Calu3 (cell line): ENCODE measurements around the gene KIF1B. TPM values are rescaled to one million over a fixed set of nuclear protein-coding genes. Genes with fewer than 3 reads are reported as not detected.
A peak's percentile ranks its signal among the peaks of the same experiment; 100 is the strongest.

Experiments used
- BruUV-seq: library from RNA; stranded (reverse); fragments of 400-500 nt; replicated peaks from 2 replicates; lab custom pipeline; 2021; lab: Mats Ljungman, UMichigan
- CTCF ChIA-PET: fragments of 300-600 bp; sonication (Branson Sonifier 250); formaldehyde crosslinking; loops from one replicate; lab custom pipeline; 2022; ENCODE audit warnings: antibody characterized with exemption; lab: Charles Lee
- DNase-seq: peaks from one replicate; pipeline ENCODE4 v3.0.0; 2022
- H3K27ac Mint-ChIP-seq: one replicate; pipeline ENCODE4 v1.8.0; 2022; ENCODE audit warnings: mixed read lengths; ENCODE audit not compliant: unreplicated experiment
- H3K27me3 Mint-ChIP-seq: one replicate; pipeline ENCODE4 v1.8.0; 2022; ENCODE audit warnings: mixed read lengths; ENCODE audit not compliant: unreplicated experiment
- H3K36me3 Mint-ChIP-seq: one replicate; pipeline ENCODE4 v1.8.0; 2022; ENCODE audit warnings: mild to moderate bottlenecking, moderate library complexity, mixed read lengths; ENCODE audit not compliant: insufficient read depth, unreplicated experiment
- H3K4me1 Mint-ChIP-seq: one replicate; pipeline ENCODE4 v1.8.0; 2022; ENCODE audit warnings: mild to moderate bottlenecking, low read depth, mixed read lengths; ENCODE audit not compliant: unreplicated experiment
- H3K4me3 Mint-ChIP-seq: one replicate; pipeline ENCODE4 v1.8.0; 2022; ENCODE audit warnings: mild to moderate bottlenecking, low read depth, moderate library complexity, mixed read lengths; ENCODE audit not compliant: unreplicated experiment
- H3K9me3 Mint-ChIP-seq: one replicate; pipeline ENCODE4 v1.8.0; 2022; ENCODE audit warnings: low read depth, mixed read lengths; ENCODE audit not compliant: unreplicated experiment
- CTCF ChIP-seq: fragments of 200-600 bp; IDR thresholded peaks from one replicate; pipeline ENCODE4 v1.8.0; 2022; ENCODE audit warnings: antibody characterized with exemption; ENCODE audit not compliant: unreplicated experiment
- intact Hi-C: fragments of 100-400 bp; cut with micrococcal nuclease; formaldehyde crosslinking; loops from one replicate; pipeline ENCODE4 v1.10.0; 2022; ENCODE audit not compliant: unreplicated experiment
- total RNA-seq: library from RNA; stranded (reverse); gene quantifications from 2 replicates; pipeline ENCODE4 v1.2.3, GENCODE V29; 2022

Gene KIF1B
- total RNA-seq, 1 experiment from 2014 or later, result 17.1 TPM

- CTCF ChIA-PET, result interaction anchor here (0.5 kb wide), 1 partner anchor 426 kb away, joined by 6 read pairs; no protein-coding TSS in a partner anchor
- H3K27me3 Mint-ChIP-seq, result no peaks in the 10 kb centered on the region
- no peak for TF ChIP-seq CTCF
- peak; percentile 8 for DNase-seq
- BruUV-seq, result no TSS peak
- H3K4me1 Mint-ChIP-seq, result no peaks in the 10 kb centered on the region
- no peak overlapping the region for H3K4me3 Mint-ChIP-seq
- no peaks in the 10 kb centered on the region for H3K9me3 Mint-ChIP-seq
- peaks cover 4% of the 10 kb centered on the region for H3K36me3 Mint-ChIP-seq
- intact Hi-C loops, result no loop called here
- H3K27ac Mint-ChIP-seq, result no peak overlapping the region
Observed at GRCh38 chr1:10339815-10340214, 129.4 kb downstream of the KIF1B start.

GRCh38 chr1:10340930-10341590, 130.7 kb downstream of the KIF1B start:
- DNase-seq, result no peak
- no TSS peak for BruUV-seq
- peaks cover 4% of the 10 kb centered on the region for H3K36me3 Mint-ChIP-seq

GRCh38 chr1:10347109-10347508, 136.7 kb downstream of the KIF1B start:
- no peak overlapping the region for H3K4me3 Mint-ChIP-seq
- no TSS peak for BruUV-seq
- H3K36me3 Mint-ChIP-seq, result peaks cover 5% of the 10 kb centered on the region
- DNase-seq, result no peak
- no peak overlapping the region for H3K27ac Mint-ChIP-seq
- CTCF ChIA-PET, result no interaction called here
- H3K4me1 Mint-ChIP-seq, result no peaks in the 10 kb centered on the region
- intact Hi-C loops, result no loop called here
- no peak for TF ChIP-seq CTCF
- H3K9me3 Mint-ChIP-seq, result no peaks in the 10 kb centered on the region
- no peaks in the 10 kb centered on the region for H3K27me3 Mint-ChIP-seq

More at GRCh38 chr1:10340930-10341590, 130.7 kb downstream of the KIF1B start:
- Mint-ChIP-seq H3K9me3 (no peaks in the 10 kb centered on the region), H3K4me3 (no peak overlapping the region), H3K4me1 (no peaks in the 10 kb centered on the region), H3K27me3 (no peaks in the 10 kb centered on the region), H3K27ac (no peak overlapping the region)
- no peak for TF ChIP-seq CTCF
- intact Hi-C loops, result no loop called here
- CTCF ChIA-PET, result no interaction called here

GRCh38 chr1:10353282-10353681, 142.9 kb downstream of the KIF1B start:
- no peak for TF ChIP-seq CTCF
- intact Hi-C loops, result no loop called here
- CTCF ChIA-PET, result no interaction called here
- H3K9me3 Mint-ChIP-seq, result no peaks in the 10 kb centered on the region
- DNase-seq, result no peak
- H3K4me3 Mint-ChIP-seq, result no peak overlapping the region
- no peak overlapping the region for H3K27ac Mint-ChIP-seq
- H3K4me1 Mint-ChIP-seq, result no peaks in the 10 kb centered on the region
- H3K27me3 Mint-ChIP-seq, result no peaks in the 10 kb centered on the region
- H3K36me3 Mint-ChIP-seq, result peaks cover 5% of the 10 kb centered on the region
- no TSS peak for BruUV-seq
